ENCODE results near the gene CFAP74. TPM values are rescaled to one million over a fixed set of nuclear protein-coding genes. Genes with fewer than 3 reads are reported as not detected.

Gene CFAP74
- total and polyA plus RNA-seq, 2 of the 13 experiments (the other 11 are each of a cell fraction or from before 2014, with no cell fraction given), result 0.27 to 0.62 TPM

- no peak for TF ChIP-seq ZHX2 (IDR thresholded peaks at IDR 0.05; ENCODE audit: low read depth)
- TF ChIP-seq ZHX2 (CRISPR knock-in tag; IDR thresholded peaks at IDR 0.05; ENCODE audit: borderline replicate concordance), result no peak
- TF ChIP-seq TOE1 (CRISPR knock-in tag; IDR thresholded peaks at IDR 0.05), result no peak
- peak; percentile 34; the same call in 1 of the 2 replicates for TF ChIP-seq MYC (CRISPR knock-in tag; IDR thresholded peaks at IDR 0.05; ENCODE audit: borderline replicate concordance)
- TF ChIP-seq ZFP91 (CRISPR knock-in tag; IDR thresholded peaks at IDR 0.05; ENCODE audit: borderline replicate concordance), result no peak; the same call in 1 of the 2 replicates
- TF ChIP-seq ZFP36 (IDR thresholded peaks at IDR 0.05; ENCODE audit: borderline replicate concordance, low read depth, low read length, partially characterized antibody), result no peak
- TF ChIP-seq TEAD2 (CRISPR knock-in tag; IDR thresholded peaks at IDR 0.05), result no peak
- TF ChIP-seq CENPBD1 (CRISPR knock-in tag; IDR thresholded peaks at IDR 0.05; ENCODE audit: borderline replicate concordance, low read depth), result no peak
- no peak for TF ChIP-seq E2F2 (CRISPR knock-in tag; IDR thresholded peaks at IDR 0.05; ENCODE audit: borderline replicate concordance)
- no peak for TF ChIP-seq ZNF256 (CRISPR knock-in tag; conservative IDR thresholded peaks at IDR 0.05)
- TF ChIP-seq ZNF83 (CRISPR knock-in tag; IDR thresholded peaks at IDR 0.05; ENCODE audit: borderline replicate concordance), result no peak
- no peak for TF ChIP-seq XBP1 (CRISPR knock-in tag; IDR thresholded peaks at IDR 0.05)
- TF ChIP-seq GATAD2A (CRISPR knock-in tag; IDR thresholded peaks at IDR 0.05), result no peak
- no peak for TF ChIP-seq SKI (IDR thresholded peaks at IDR 0.05; ENCODE audit: partially characterized antibody)
- TF ChIP-seq ZNF136 (CRISPR knock-in tag; IDR thresholded peaks at IDR 0.05; ENCODE audit: low read depth), result no peak
- TF ChIP-seq ZNF235 (CRISPR knock-in tag; IDR thresholded peaks at IDR 0.05; ENCODE audit: borderline replicate concordance), result no peak; the same call in 1 of the 2 replicates
- no peak for TF ChIP-seq ZNF567 (CRISPR knock-in tag; IDR thresholded peaks at IDR 0.05; ENCODE audit: borderline replicate concordance)
- TF ChIP-seq ZNF740 (CRISPR knock-in tag; IDR thresholded peaks at IDR 0.05), result no peak
- TF ChIP-seq TGIF2 (CRISPR knock-in tag; IDR thresholded peaks at IDR 0.05), result no peak
- TF ChIP-seq ZNF572 (CRISPR knock-in tag; IDR thresholded peaks at IDR 0.05), result no peak
- TF ChIP-seq ZC3H13 (CRISPR knock-in tag; IDR thresholded peaks at IDR 0.05), result no peak
Observed at GRCh38 chr1:1986451-1987141, 17.0 kb downstream of the CFAP74 start (continued).

All from HepG2 (cell line).